ENCODE results near the gene COPS9.
A peak's percentile ranks its signal among the peaks of the same experiment; 100 is the strongest.

DNA sequence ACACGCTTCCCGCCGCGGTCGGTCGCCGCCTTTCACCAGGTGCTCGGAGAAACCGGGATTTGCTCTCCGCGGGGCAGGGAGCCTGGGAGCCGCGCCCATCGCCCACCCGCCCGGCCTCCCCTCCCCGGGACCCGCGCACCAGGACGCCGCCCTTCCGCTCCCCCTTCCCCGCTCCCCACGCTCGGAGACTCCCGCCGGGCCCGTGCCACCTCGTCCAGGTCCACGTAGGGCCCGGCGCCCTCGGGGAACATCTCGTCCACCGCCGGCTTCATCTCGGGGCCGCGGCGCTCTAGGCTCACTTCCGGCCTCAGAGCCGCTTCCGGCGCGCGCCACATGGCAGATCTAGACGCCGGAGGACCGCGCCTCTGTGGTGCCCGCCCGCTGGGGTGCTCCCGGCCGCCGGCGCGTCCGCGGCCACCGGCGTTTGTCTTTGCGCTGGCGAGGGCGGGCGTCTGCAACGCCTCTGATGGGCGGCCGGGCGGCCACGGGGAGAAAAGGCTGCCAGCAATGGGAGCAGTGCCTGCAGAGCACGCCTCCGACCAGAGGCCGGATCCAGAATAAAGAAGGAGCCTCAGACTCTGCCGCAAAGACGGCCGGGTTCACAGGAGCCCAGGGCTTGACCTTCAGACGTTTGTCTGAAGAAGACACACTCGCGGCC, at the start of gene COPS9:
- TF ChIP-seq, protein P1, sequence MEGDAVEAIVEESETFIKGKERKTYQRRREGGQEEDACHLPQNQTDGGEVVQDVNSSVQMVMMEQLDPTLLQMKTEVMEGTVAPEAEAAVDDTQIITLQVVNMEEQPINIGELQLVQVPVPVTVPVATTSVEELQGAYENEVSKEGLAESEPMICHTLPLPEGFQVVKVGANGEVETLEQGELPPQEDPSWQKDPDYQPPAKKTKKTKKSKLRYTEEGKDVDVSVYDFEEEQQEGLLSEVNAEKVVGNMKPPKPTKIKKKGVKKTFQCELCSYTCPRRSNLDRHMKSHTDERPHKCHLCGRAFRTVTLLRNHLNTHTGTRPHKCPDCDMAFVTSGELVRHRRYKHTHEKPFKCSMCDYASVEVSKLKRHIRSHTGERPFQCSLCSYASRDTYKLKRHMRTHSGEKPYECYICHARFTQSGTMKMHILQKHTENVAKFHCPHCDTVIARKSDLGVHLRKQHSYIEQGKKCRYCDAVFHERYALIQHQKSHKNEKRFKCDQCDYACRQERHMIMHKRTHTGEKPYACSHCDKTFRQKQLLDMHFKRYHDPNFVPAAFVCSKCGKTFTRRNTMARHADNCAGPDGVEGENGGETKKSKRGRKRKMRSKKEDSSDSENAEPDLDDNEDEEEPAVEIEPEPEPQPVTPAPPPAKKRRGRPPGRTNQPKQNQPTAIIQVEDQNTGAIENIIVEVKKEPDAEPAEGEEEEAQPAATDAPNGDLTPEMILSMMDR (IDR thresholded peaks at IDR 0.05): no peak
- TF ChIP-seq, protein P2, sequence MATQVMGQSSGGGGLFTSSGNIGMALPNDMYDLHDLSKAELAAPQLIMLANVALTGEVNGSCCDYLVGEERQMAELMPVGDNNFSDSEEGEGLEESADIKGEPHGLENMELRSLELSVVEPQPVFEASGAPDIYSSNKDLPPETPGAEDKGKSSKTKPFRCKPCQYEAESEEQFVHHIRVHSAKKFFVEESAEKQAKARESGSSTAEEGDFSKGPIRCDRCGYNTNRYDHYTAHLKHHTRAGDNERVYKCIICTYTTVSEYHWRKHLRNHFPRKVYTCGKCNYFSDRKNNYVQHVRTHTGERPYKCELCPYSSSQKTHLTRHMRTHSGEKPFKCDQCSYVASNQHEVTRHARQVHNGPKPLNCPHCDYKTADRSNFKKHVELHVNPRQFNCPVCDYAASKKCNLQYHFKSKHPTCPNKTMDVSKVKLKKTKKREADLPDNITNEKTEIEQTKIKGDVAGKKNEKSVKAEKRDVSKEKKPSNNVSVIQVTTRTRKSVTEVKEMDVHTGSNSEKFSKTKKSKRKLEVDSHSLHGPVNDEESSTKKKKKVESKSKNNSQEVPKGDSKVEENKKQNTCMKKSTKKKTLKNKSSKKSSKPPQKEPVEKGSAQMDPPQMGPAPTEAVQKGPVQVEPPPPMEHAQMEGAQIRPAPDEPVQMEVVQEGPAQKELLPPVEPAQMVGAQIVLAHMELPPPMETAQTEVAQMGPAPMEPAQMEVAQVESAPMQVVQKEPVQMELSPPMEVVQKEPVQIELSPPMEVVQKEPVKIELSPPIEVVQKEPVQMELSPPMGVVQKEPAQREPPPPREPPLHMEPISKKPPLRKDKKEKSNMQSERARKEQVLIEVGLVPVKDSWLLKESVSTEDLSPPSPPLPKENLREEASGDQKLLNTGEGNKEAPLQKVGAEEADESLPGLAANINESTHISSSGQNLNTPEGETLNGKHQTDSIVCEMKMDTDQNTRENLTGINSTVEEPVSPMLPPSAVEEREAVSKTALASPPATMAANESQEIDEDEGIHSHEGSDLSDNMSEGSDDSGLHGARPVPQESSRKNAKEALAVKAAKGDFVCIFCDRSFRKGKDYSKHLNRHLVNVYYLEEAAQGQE (IDR thresholded peaks at IDR 0.05; ENCODE audit: insufficient read depth in 1 of 2, low read depth in 2 of 2, low read length in 1 of 2): 0 out of 4 replicates have a peak, but pooled peaks of 1 of the 2 experiments have one; percentile 22
- peak; percentile 84 for TF ChIP-seq POLR2AphosphoS5 (IDR thresholded peaks at IDR 0.05; ENCODE audit: low read depth, low read length)
